HepG2 (cell line): ENCODE data around the gene TUBB4B. TPM values are rescaled to one million over a fixed set of nuclear protein-coding genes. Genes with fewer than 3 reads are reported as not detected.

ENCODE experiments used
- BCL6 ChIP-seq: IDR thresholded peaks from 2 replicates; pipeline ENCODE4 v1.6.1; 2016; ENCODE audit warnings: missing genetic modification reagents, missing compliant biosample characterization
- MAZ ChIP-seq, 2 experiments: sonication (generic) in 1 of 2; formaldehyde crosslinking in 1 of 2; IDR thresholded peaks; 2 replicates each; pipeline versions ENCODE4 v1.5.0 to v1.6.1; 2012 to 2020; ENCODE audit warnings: low read depth in 2 of 2, mild to moderate bottlenecking in 2 of 2, borderline replicate concordance in 1 of 2, improper control_type of control experiment in 1 of 2, low read length in 1 of 2, missing genetic modification reagents in 1 of 2, moderate library complexity in 1 of 2
- NFRKB ChIP-seq: fragments of 450-650 bp; IDR thresholded peaks from 2 replicates; pipeline ENCODE4 v1.6.1; 2017
- PHF5A ChIP-seq: IDR thresholded peaks from one replicate; pipeline ENCODE4 v1.6.1; 2018; ENCODE audit warnings: low read depth, missing genetic modification reagents; ENCODE audit not compliant: unreplicated experiment
- RELA ChIP-seq: sonication (generic); formaldehyde crosslinking; IDR thresholded peaks from 2 replicates; pipeline ENCODE4 v1.4.0; 2020; ENCODE audit warnings: missing genetic modification reagents
- SRSF1 ChIP-seq: fragments of 200-400 bp; formaldehyde crosslinking; optimal IDR thresholded peaks from 2 replicates; pipeline ENCODE3; 2017; ENCODE audit warnings: mild to moderate bottlenecking, low read depth, low read length, moderate library complexity
- TBX2 ChIP-seq: sonication (generic); formaldehyde crosslinking; IDR thresholded peaks from 2 replicates; pipeline ENCODE4 v1.5.0; 2020; ENCODE audit warnings: missing genetic modification reagents, mild to moderate bottlenecking, borderline replicate concordance
- TOE1 ChIP-seq: sonication (generic); formaldehyde crosslinking; IDR thresholded peaks from 2 replicates; pipeline ENCODE4 v1.4.0; 2020; ENCODE audit warnings: mild to moderate bottlenecking, missing genetic modification reagents
- ZNF557 ChIP-seq: sonication (generic); formaldehyde crosslinking; IDR thresholded peaks from 2 replicates; pipeline ENCODE4 v1.4.0; 2020; ENCODE audit warnings: missing genetic modification reagents
- ZNF607 ChIP-seq: sonication (generic); formaldehyde crosslinking; IDR thresholded peaks from 2 replicates; pipeline ENCODE4 v1.5.1; 2020; ENCODE audit warnings: missing genetic modification reagents, mild to moderate bottlenecking, borderline replicate concordance
- ZNF670 ChIP-seq: sonication (generic); formaldehyde crosslinking; IDR thresholded peaks from 2 replicates; pipeline ENCODE4 v1.8.0; 2022; ENCODE audit warnings: mild to moderate bottlenecking, missing genetic modification reagents, borderline replicate concordance
- ZNF790 ChIP-seq: sonication (generic); formaldehyde crosslinking; IDR thresholded peaks from 2 replicates; pipeline ENCODE4 v1.8.0; 2022; ENCODE audit warnings: missing genetic modification reagents, mild to moderate bottlenecking, borderline replicate concordance
- ZNF891 ChIP-seq: sonication (generic); formaldehyde crosslinking; IDR thresholded peaks from 2 replicates; pipeline ENCODE4 v1.5.0; 2020; ENCODE audit warnings: mild to moderate bottlenecking, missing genetic modification reagents
- polyA plus RNA-seq, 8 experiments: library from polyadenylated mRNA; depleted of rRNA in 3 of 8; stranded (reverse) in 7 of 8; unstranded in 1 of 8; fragments of >200 nt; fragmentation: Illumina TruSeq in 4 of 8; extraction: Trizol in 4 of 8; gene quantifications; 2 replicates each; pipeline versions ENCODE4 v1.2.1 to v1.2.3, GENCODE V29; 2011 to 2016; ENCODE audit warnings: low read depth in 4 of 8, missing spikeins in 1 of 8, mixed read lengths in 1 of 8; ENCODE audit not compliant: insufficient read depth in 1 of 8
- total RNA-seq, 5 experiments: library from RNA; depleted of rRNA; stranded (reverse); fragments of >200 nt; fragmentation: Illumina TruSeq; extraction: Trizol; gene quantifications; 2 replicates each; pipeline ENCODE4 v1.2.3, GENCODE V29; 2016; ENCODE audit warnings: low read depth in 1 of 5
- TF ChIP-seq, protein P1 (sequence below), 2 experiments: sonication (generic) in 1 of 2; formaldehyde crosslinking in 1 of 2; IDR thresholded peaks; 2 replicates each; pipeline versions ENCODE4 v1.5.1 to v1.6.1; 2011 to 2020; ENCODE audit warnings: borderline replicate concordance in 1 of 2, low read depth in 1 of 2, low read length in 1 of 2, mild to moderate bottlenecking in 1 of 2, missing genetic modification reagents in 1 of 2, moderate library complexity in 1 of 2
- TF ChIP-seq, protein P2 (sequence below): sonication (generic); formaldehyde crosslinking; IDR thresholded peaks from 2 replicates; pipeline ENCODE4 v1.4.0; 2020; ENCODE audit warnings: missing genetic modification reagents
- TF ChIP-seq, protein P3 (sequence below): sonication (generic); formaldehyde crosslinking; IDR thresholded peaks from 2 replicates; pipeline ENCODE4 v1.4.0; 2020; ENCODE audit warnings: missing genetic modification reagents

TUBB4B gene
- total and polyA plus RNA-seq, 2 of the 13 experiments (the other 11 are each of a cell fraction or from before 2014, with no cell fraction given) = 182 to 412 TPM

DNA sequence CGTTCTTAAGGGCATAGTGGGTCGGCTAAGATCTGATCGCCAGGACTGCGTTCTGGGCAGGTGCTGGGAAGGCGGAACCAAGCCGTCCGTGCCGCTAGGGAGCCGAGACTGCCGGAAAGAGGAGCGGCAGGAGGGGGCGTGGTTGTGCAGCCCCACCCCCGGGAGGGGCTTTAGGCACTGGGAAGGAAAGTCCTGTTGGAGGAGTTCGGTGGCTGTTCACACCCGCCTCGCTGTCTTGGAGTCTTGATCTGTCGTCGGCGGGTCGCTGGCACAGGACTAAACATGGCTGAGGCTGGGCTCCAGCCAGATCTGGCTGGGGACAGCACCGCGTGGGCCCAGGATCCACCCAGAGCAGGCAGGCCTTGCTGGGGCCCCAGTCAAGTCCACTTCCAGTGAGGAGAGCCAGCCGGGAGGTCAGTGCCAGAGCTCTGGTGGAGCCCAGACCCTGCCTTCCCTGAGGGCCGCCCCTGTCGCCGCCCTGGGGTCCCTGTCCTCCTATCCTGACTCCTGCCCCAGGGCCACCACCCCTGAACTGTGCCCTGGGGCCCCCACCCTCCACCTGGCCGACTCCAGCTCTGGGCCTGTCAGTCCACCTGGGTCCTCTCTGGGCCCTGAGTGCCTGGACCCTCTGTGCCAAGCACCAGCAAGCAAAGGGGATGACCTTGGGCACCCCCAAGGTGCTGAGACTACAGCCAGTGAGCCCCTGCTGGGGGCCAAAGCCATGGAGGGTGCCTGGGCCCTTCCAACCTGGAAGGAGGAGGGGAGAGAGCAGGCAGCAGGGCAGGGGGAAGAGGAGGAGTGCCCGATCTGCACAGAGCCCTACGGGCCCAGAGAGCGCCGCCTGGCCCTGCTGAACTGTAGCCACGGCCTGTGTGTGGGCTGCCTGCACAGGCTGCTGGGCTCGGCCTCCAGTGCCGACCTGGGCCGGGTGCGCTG is 23.5 kb upstream of the TUBB4B start (continued):
- TF ChIP-seq, protein P1, sequence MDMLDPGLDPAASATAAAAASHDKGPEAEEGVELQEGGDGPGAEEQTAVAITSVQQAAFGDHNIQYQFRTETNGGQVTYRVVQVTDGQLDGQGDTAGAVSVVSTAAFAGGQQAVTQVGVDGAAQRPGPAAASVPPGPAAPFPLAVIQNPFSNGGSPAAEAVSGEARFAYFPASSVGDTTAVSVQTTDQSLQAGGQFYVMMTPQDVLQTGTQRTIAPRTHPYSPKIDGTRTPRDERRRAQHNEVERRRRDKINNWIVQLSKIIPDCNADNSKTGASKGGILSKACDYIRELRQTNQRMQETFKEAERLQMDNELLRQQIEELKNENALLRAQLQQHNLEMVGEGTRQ (IDR thresholded peaks at IDR 0.05; ENCODE audit: low read depth, low read length) = no peak
- TF ChIP-seq, protein P1 (CRISPR knock-in tag; IDR thresholded peaks at IDR 0.05; ENCODE audit: borderline replicate concordance) = no peak
- 0 out of 2 replicates have a peak, but pooled peaks have one; percentile 45 for TF ChIP-seq TBX2 (CRISPR knock-in tag)
- peak; percentile 17; the same call in 1 of the 2 replicates for TF ChIP-seq ZNF891 (CRISPR knock-in tag)
- TF ChIP-seq TOE1 (CRISPR knock-in tag) = no peak
- no peak for TF ChIP-seq ZNF557
- TF ChIP-seq ZNF607 (CRISPR knock-in tag) = peak; percentile 63; the same call in 1 of the 2 replicates
- TF ChIP-seq NFRKB = no peak
- TF ChIP-seq, protein P2, sequence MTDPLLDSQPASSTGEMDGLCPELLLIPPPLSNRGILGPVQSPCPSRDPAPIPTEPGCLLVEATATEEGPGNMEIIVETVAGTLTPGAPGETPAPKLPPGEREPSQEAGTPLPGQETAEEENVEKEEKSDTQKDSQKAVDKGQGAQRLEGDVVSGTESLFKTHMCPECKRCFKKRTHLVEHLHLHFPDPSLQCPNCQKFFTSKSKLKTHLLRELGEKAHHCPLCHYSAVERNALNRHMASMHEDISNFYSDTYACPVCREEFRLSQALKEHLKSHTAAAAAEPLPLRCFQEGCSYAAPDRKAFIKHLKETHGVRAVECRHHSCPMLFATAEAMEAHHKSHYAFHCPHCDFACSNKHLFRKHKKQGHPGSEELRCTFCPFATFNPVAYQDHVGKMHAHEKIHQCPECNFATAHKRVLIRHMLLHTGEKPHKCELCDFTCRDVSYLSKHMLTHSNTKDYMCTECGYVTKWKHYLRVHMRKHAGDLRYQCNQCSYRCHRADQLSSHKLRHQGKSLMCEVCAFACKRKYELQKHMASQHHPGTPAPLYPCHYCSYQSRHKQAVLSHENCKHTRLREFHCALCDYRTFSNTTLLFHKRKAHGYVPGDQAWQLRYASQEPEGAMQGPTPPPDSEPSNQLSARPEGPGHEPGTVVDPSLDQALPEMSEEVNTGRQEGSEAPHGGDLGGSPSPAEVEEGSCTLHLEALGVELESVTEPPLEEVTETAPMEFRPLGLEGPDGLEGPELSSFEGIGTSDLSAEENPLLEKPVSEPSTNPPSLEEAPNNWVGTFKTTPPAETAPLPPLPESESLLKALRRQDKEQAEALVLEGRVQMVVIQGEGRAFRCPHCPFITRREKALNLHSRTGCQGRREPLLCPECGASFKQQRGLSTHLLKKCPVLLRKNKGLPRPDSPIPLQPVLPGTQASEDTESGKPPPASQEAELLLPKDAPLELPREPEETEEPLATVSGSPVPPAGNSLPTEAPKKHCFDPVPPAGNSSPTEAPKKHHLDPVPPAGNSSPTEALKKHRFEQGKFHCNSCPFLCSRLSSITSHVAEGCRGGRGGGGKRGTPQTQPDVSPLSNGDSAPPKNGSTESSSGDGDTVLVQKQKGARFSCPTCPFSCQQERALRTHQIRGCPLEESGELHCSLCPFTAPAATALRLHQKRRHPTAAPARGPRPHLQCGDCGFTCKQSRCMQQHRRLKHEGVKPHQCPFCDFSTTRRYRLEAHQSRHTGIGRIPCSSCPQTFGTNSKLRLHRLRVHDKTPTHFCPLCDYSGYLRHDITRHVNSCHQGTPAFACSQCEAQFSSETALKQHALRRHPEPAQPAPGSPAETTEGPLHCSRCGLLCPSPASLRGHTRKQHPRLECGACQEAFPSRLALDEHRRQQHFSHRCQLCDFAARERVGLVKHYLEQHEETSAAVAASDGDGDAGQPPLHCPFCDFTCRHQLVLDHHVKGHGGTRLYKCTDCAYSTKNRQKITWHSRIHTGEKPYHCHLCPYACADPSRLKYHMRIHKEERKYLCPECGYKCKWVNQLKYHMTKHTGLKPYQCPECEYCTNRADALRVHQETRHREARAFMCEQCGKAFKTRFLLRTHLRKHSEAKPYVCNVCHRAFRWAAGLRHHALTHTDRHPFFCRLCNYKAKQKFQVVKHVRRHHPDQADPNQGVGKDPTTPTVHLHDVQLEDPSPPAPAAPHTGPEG (CRISPR knock-in tag) = no peak; the same call in 1 of the 2 replicates
- no peak for TF ChIP-seq RELA (CRISPR knock-in tag)
- peak; percentile 68 for TF ChIP-seq SRSF1
- TF ChIP-seq, protein P3, sequence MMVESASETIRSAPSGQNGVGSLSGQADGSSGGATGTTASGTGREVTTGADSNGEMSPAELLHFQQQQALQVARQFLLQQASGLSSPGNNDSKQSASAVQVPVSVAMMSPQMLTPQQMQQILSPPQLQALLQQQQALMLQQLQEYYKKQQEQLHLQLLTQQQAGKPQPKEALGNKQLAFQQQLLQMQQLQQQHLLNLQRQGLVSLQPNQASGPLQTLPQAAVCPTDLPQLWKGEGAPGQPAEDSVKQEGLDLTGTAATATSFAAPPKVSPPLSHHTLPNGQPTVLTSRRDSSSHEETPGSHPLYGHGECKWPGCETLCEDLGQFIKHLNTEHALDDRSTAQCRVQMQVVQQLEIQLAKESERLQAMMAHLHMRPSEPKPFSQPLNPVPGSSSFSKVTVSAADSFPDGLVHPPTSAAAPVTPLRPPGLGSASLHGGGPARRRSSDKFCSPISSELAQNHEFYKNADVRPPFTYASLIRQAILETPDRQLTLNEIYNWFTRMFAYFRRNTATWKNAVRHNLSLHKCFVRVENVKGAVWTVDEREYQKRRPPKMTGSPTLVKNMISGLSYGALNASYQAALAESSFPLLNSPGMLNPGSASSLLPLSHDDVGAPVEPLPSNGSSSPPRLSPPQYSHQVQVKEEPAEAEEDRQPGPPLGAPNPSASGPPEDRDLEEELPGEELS (CRISPR knock-in tag) = no peak
- TF ChIP-seq PHF5A (CRISPR knock-in tag) = no peak
- peak; percentile 38; the same call in 1 of the 2 replicates for TF ChIP-seq MAZ (IDR thresholded peaks at IDR 0.05; ENCODE audit: borderline replicate concordance, low read depth, low read length)
- peak; percentile 73 for TF ChIP-seq MAZ (CRISPR knock-in tag; IDR thresholded peaks at IDR 0.05; ENCODE audit: low read depth)
- TF ChIP-seq BCL6 (CRISPR knock-in tag) = no peak
- TF ChIP-seq ZNF670 (CRISPR knock-in tag) = no peak
- no peak; the same call in 1 of the 2 replicates for TF ChIP-seq ZNF790 (CRISPR knock-in tag)
